Left forelimb (tissue), 1 donor: ENCODE data around the gene STAT3.
"Not testable (repeated sequence)": the region's sequence is repeated elsewhere in the genome, so short reads cannot be mapped to it uniquely, and the experiment has no call there.

Source experiments
- DNase-seq: peaks from one replicate; pipeline ENCODE4 v3.0.0-alpha.2; 2018; ENCODE audit warnings: low spot score

Gene STAT3

DNA sequence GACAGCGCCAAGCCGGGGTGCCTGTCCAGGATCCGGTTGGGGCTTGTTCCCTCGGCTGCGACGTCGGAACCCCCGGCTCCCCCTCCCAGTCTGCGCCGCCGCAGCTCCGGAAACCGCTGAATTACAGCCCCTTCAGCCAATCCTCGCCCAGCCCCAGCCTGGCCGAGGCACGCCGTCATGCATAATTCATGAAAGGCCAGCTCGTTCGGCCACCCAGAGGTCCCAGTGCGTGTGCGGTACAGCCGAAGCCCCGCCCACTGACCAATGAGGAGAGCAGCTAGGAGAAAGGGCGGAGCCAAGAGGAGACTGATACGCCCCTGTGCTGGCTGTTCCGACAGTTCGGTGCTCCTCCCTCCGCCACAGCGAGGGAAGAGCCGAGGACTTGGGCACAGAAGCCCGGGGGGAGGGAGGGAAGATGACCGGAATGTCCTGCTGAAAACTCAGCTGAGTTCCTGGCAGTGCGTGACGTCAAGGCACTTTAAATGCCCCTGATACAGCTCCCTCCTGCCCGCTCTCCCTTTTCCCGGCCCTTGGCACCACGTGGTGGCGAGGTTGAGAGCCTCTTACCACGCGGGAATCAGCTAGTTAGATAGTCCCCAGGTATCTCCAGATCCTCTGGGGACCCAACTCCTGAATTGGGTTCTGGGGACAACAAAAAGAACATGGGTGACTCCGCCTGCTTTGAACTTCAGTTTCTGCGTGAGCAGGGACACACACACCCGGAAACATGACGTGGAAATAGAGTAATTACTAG lies at the start of gene STAT3:
STAT3 (minus strand) TSS at position 62 of the 754 bp plus-strand sequence. CDS start 39,926 bp downstream, outside the sequence.
- peak; percentile 100 for DNase-seq

DNA sequence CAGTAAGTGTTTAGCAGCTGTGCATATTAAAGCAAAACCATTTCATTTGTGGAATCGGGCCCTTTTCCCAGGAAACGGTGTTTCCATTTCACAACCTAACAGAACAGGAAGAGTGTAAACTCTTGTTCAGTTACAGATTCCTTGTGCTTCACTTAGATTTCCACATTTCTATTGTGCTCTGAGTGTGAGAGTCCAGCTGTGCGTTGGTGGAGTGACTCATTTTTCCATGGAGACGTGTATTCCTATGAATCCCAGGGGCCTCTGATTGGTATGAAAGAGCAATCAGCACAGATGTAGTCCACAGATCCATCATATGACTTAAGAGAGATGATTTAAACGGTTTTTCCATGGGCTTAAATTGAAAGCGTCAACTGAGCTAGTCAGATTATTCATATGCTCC lies 48.1 kb upstream of the STAT3 start:
- no peak for DNase-seq

- DNase-seq, result no peak
Measured at GRCh38 chr17:42431758-42432161, 43.5 kb upstream of the STAT3 start.

GRCh38 chr17:42429726-42430447 lies 41.6 kb upstream of the STAT3 start:
- no peak for DNase-seq

- DNase-seq, result no peak
Measured at GRCh38 chr17:42428141-42428944, 40.1 kb upstream of the STAT3 start.

- DNase-seq, result no peak
Measured at GRCh38 chr17:42424991-42425610, 36.9 kb upstream of the STAT3 start.

GRCh38 chr17:42423766-42424165 lies 35.5 kb upstream of the STAT3 start:
- no peak for DNase-seq

- peak; percentile 100 for DNase-seq
Measured at GRCh38 chr17:42422958-42423712, 34.9 kb upstream of the STAT3 start, which contains the start of gene CAVIN1. TSS of gene CAVIN1 (minus strand) at chr17:42423256. CDS start at chr17:42423097, 159 bp downstream.

- DNase-seq, result no peak
Measured at GRCh38 chr17:42422412-42422957, 34.2 kb upstream of the STAT3 start.

DNA sequence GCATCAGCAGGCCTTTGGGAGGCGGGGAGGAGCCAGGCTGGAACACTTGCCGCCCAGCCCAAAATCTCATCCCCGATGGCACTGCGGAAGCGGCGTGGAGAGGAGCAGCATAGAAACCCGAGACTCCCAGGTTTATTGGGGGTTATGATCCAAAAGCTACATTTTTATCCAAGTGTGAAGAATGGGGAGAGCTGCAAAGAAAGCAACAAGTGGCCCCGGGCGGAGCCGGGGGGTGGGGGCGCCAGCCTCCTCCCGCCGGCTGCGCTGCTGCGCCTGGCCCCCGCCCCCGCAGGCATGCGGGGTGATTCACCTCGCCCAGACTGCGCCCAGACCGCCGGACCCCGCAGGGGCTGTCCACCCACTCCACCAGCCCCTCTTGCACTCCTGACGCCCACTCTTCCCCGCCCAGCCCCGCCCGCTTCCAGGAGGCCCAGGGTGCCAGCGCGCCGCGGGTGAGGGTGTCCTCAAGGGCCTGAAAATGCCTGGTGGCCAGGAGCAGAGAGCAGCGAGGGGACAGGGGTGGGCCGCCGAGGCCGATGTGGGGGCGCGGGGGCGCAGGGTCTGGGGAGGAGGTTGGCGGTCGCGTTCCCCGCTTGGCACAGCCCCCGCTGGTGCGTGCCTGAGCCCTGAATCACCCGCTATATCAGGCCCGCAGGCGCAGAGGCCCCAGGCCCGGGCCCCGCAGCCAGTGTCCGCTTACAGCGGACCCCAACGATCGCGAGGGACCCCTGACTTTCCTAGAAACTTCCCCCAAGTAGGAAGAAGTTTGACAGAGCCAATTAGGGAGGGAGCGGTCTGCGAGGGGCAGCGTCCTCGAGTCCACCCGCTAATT lies 33.5 kb upstream of the STAT3 start:
- peak; percentile 80 for DNase-seq

GRCh38 chr17:42421136-42421506 lies 32.9 kb upstream of the STAT3 start:
- no peak for DNase-seq

DNA sequence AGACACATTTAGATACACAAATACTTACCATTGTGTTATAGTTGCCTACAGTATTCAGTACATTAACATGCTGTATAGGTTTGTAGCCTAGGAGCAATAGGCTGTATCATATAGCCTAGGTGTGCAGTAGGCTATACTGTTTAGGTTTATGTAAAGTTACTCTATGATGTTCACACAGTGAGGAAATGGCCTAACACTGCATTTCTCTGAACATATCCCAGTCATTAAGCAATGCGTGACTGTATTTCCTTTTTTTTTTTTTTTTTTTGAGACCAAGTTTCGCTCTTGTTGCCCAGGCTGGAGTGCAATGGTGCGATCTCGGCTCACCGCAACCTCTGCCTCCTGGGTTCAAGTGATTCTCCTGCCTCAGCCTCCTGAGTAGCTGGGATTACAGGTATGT lies 29.7 kb upstream of the STAT3 start:
- not testable (repeated sequence) for DNase-seq

DNA sequence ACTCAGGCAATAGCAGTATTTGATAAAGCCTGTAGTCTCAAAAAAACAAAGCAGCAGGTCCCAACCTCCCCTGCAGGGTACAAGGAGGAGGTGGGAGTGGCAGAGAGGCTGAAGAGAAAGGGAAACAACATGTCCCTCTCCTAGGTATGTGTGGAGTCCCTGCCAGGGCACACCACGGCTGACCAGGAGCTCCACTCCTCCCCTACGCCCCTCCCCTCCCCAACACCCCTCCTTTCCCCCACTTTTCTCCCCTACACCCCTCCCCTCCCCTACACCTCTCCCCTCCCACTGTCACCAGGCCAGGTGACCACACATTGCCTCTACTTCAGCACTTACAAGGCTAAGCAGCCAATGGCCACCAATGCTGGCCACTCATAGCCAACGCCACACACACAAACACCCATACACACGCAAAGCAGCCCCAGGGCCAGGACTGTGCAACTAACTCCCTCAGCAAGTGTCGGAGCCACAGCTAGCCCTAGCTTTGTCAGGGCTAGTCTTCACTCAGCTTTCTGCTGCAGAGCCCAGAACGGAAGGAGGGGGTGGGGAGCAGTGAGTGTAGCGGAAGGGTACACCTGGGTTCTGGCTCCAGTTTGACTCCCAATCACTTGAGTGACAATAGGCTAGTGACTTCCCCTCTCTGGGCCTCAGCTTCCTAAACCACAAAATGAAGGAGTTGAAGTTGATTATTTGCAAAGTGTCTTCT lies 26.6 kb upstream of the STAT3 start:
- no peak for DNase-seq

DNA sequence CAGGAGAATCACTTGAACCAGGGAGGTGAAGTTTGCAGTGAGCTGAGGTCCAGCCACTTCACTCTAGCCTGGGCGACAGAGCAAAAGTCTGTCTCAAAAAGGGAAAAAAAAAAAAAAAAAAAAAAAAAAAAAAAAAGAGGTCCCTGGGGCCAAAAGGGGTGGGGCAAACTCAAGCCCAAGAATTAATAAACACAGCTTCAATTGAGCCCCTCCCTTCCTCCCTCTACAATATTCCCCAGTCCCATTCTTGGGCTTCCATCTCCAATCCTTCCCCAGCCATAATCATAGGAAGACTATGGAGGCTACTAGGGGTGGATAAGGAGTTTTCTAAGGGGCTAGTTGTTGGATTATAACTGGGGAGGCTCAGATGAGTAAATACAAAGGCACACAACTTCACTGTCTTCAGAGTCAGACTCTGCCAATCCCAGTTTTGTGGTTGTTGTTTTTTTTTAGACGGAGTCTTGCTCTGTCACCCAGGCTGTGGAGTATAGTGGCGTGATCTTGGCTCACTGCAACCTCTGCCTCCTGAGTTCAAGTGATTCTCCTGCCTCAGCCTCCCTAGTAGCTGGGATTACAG lies 25.3 kb upstream of the STAT3 start:
- DNase-seq, result no peak

DNA sequence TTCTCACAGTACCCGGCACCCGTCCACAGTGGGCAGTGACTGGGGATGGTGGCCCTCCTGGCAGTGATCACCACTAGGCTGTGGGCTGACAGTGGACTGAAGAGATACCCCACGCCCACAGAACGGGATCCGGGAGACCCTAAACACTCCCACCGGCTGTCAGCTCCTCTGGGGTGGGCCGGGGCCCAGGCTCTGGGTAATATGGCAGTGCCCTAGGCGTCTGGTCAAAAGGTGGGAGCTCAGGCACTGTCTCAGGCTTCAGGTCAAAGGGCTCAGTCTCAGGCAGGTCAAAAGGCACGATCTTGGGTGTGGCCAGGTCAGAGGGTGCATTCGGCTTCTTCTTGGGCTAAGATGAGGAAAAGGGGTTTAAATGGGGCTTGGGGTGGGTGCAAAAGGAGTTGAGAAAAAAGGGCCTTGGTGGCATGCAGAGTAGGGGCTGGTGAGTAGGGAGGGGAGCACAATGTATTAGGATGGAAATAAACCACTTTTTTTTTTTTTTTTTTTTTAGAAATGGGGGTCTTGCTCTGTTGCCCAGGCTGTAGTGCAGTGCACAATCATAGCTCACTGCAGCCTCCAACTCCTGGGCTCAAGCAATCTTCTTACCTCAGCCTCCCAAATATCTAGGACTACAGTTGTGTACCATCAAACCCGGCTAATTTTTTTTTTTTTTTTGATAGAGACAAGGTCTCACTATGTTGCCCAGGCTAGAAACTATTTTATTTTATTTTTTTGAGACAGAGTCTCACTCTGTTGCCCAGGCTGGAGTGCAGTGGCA lies 23.9 kb upstream of the STAT3 start:
- no peak for DNase-seq

DNA sequence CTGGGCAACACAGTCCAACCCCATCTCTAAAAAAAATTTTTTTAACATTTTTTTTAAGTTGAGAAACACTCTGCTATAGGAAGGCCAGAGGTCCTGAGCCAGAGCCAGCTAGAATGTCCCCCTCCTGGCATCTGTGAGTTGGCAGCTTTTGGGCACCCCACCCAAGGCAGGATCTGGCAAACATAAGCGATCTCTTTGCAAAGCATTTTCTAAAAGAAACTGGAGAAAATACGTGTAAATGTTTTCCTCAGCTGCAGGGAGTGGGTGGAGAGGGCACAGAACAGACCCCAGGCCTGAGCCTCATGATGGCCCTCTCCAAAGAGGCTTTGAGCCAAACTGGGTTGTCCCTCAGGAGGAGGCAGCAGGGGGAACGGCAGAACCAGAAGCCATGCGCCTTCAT lies 23.1 kb upstream of the STAT3 start:
- DNase-seq, result no peak

DNA sequence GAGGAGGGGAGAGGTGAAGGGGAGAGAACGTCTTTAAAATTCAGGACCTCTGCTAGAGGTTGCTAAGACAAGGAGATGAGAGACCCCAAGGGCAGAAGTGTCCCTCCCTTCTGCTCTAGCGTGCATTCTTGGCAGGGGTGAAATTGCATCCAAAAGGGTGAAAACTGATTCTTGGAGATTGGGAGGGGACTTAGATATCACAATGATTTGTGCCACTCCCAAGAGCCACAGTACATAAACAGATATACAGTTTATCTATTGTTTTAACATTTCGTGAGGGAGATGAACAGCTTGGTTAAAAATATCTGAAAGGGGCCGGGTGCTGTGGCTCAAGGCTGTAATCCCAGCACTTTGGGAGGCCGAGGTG lies 22.1 kb upstream of the STAT3 start:
- no peak for DNase-seq

DNA sequence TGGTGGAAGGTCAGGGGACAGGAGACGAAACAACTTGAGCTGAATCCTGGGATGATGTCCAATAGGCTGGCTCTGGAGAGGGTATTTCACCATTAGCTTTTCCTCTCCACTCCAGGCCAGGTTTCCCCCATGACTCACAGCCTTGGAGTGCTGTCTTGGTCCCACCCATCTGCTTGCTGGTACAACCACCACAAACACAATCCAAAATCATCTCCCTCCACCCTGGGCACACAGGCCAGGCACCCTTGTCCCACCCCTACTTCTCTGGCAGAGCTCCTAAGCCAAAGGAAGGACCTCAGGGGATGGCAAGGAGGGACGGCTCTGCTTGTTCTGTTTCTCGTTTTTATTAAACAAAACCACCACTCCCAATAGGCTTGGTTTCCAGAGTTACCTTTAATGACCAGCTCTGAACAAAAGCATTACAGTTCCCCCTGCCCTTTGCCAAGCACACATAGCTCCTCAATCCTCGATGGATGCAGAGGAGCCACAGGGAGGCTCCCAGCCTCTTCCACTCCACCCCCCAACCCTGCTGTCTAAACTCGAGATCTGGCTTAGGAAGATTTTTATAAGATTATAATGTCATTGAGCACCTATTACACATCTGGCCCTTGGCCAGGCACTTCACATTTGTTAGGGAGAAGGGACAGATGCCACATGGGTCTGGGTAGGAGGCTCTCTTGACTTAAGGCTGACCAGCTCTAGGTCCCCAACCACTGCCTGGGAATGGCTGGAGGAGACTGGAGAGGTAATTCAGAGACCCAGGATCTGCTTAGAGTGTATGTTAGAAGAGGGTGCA lies 21.5 kb upstream of the STAT3 start:
- DNase-seq, result no peak
